ENCODE results near the gene ZNF593OS. TPM values are rescaled to one million over a fixed set of nuclear protein-coding genes. Genes with fewer than 3 reads are reported as not detected.

The ZNF593OS gene
- total RNA-seq, 2 experiments from 2014 or later, result not detected

DNA sequence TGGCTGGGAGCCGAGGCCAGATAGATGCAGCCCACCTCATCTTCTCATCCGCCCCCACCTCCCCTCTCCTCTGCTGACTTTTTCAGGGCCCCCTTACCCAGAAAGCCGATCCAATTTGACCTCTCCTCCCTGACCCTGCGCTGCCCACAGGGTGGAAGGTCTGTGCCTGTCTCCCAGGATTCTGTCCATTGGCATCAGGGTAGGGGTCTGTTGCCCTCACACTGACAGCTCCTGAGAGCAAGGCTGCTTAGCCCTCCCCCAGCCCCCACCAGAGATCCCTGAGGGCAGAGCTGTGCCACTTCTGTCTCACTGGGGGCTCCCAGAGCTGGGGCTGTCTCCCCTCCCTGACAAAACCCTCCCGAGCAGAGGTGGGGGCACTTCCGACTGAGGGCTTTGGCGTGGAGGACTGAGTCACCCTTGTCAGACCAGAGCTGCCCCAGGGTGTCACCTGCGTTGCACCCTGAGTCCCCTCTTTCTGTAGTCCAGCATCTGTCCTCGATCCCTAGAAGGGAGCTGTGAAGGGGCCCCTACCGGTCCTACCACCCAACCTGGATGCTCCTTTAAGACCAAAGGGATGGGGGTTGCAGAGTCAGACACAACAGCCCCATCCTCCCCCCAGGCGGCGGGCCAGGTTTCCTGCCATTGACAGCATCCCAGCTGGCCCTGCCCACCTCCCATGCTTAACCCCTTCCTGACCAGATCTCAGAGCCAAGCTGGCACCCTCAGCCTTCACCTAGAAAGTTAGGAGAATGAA, 15.2 kb downstream of the ZNF593OS start:
- no peak overlapping the region for H3K4me3 Mint-ChIP-seq
- H3K4me1 Mint-ChIP-seq (ENCODE audit: low read depth), result peaks cover 7% of the 10 kb centered on the region
- CTCF ChIA-PET, result interaction anchor here (0.7 to 5.7 kb wide), 8 partner anchors 11 to 261 kb away, joined by 3 to 43 read pairs (median 5); partner anchors contain the start of genes C1orf232 and ZNF593
- no peaks in the 10 kb centered on the region for H3K36me3 Mint-ChIP-seq (ENCODE audit: low read depth)
- peaks cover 33% of the 10 kb centered on the region for H3K27me3 Mint-ChIP-seq (ENCODE audit: low read depth)
- H3K27ac Mint-ChIP-seq, result no peak overlapping the region
- ATAC-seq, result no peak
- no peaks in the 10 kb centered on the region for H3K9me3 Mint-ChIP-seq (ENCODE audit: insufficient read depth)
- no peak for DNase-seq
- POLR2A ChIA-PET, result interaction anchor here (0.8 kb wide), 1 partner anchor 14 kb away, joined by 3 read pairs; no protein-coding TSS in a partner anchor

DNA sequence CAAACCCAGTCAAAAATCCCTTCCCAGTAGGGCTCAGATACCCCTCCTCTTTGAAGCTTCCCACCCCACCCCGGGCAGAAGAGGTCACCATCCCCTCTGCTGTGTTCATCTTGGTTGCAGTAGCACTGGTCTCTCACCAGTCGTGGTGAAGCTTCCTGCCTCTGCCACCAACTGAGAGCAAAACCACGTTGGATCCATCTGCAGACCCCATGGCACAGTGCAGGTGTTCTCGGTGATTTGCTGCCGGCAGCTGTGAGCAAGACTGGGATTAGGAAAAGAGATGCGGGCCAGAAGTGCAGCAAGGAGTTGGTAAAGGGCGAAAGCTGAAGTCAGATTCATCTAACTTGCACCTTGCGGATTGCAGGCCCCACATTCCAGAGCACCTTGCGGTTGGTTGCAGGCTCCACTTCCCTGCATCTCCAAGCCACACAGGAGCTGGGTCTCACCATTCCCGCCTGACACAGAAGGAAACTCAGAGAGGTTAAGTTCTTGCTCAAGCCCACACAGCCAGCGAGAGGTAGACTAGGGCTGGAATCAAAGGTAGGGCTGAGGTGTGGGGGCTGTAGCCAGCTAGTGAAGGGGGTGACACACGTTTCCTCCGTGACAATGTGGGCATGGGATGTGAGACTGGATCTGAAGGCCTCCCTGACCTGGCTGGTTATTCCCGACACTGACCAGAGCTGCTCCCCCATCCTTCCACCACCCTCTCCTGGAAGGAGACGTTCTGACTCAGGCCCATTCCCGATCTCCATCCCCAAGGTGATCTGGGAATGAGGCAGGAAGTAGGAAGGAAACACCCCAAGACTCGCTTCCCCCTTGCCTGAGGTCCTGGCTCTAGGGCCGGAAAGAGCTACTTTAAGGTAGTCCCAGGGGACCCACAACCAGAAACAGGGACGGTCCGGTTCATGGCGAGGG, 16.0 kb downstream of the ZNF593OS start:
- Mint-ChIP-seq H3K4me1 (ENCODE audit: low read depth) (peaks cover 5% of the 10 kb centered on the region), H3K4me3 (no peak overlapping the region), H3K27ac (no peak overlapping the region), H3K36me3 (ENCODE audit: low read depth) (no peaks in the 10 kb centered on the region), H3K27me3 (ENCODE audit: low read depth) (peaks cover 33% of the 10 kb centered on the region), H3K9me3 (ENCODE audit: insufficient read depth) (no peaks in the 10 kb centered on the region)
- no peak for ATAC-seq
- ChIA-PET CTCF (interaction anchor here (0.7 to 5.7 kb wide), 6 partner anchors 11 to 261 kb away, joined by 3 to 43 read pairs (median 7); partner anchors contain the start of genes C1orf232 and ZNF593), POLR2A (no interaction called here)
- DNase-seq, result no peak

DNA sequence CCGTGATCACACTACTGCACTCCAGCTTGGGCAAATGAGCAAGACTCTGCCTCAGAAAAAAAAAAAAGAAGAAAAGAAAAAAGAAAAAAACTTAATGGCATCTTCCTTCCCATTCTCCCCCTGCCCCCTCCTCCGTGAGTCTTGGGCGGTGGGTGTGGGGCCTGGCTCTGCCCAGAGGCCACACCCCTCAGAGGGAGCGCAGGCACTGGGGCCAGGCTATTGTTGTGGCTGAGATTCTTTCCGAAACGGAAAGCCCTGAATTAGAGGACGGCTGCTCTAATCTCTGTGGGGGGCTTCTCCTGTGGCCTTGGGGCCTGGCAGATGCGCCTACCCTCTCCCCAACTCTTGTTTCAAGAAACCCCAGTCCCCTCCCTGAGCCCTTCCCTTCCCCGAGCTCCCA, 16.9 kb downstream of the ZNF593OS start:
- H3K9me3 Mint-ChIP-seq (ENCODE audit: insufficient read depth), result no peaks in the 10 kb centered on the region
- H3K4me1 Mint-ChIP-seq (ENCODE audit: low read depth), result peaks cover 5% of the 10 kb centered on the region
- H3K27me3 Mint-ChIP-seq (ENCODE audit: low read depth), result peaks cover 34% of the 10 kb centered on the region
- ChIA-PET CTCF (interaction anchor here (1.0 to 5.7 kb wide), 4 partner anchors 10 to 57 kb away, joined by 3 to 43 read pairs (median 16); partner anchors contain the start of genes C1orf232 and ZNF593), POLR2A (no interaction called here)
- H3K4me3 Mint-ChIP-seq, result no peak overlapping the region
- no peak for DNase-seq
- ATAC-seq, result no peak
- H3K27ac Mint-ChIP-seq, result no peak overlapping the region
- H3K36me3 Mint-ChIP-seq (ENCODE audit: low read depth), result no peaks in the 10 kb centered on the region

DNA sequence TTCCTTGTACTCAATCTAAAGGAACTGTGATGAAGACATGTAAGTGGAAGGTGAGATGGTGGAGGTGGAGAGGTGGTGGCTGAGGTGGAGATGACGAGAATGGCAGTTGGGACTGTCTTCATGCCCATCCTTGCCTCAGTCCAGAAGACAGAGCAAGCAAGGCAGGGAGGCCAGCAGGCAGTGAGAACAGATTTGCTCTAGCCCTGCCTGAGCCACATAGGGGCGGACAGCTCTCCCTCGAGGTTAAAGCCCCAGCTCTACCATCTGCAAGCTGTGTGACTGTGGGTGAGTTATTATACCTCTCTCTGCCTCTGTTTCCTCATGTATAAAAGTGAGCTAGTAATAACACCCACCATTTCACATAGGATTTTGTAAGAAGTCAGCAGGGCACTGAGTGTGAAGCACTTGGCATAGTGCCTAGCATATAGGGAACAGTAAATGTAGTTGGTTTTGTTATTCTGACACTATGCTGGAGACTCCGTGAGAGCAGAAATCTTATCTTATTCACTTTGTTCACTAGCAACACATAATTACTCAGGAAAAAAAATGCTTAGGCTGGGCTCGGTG, 17.6 kb downstream of the ZNF593OS start:
- ATAC-seq (no peak), DNase-seq (no peak)
- no peaks in the 10 kb centered on the region for H3K9me3 Mint-ChIP-seq (ENCODE audit: insufficient read depth)
- H3K27ac Mint-ChIP-seq, result no peak overlapping the region
- H3K4me3 Mint-ChIP-seq, result no peak overlapping the region
- peaks cover 34% of the 10 kb centered on the region for H3K27me3 Mint-ChIP-seq (ENCODE audit: low read depth)
- H3K36me3 Mint-ChIP-seq (ENCODE audit: low read depth), result no peaks in the 10 kb centered on the region
- CTCF ChIA-PET, result interaction anchor here (1.0 to 5.2 kb wide), 4 partner anchors 9 to 263 kb away, joined by 3 to 43 read pairs (median 4); no protein-coding TSS in a partner anchor
- POLR2A ChIA-PET, result no interaction called here
- peaks cover 5% of the 10 kb centered on the region for H3K4me1 Mint-ChIP-seq (ENCODE audit: low read depth)

DNA sequence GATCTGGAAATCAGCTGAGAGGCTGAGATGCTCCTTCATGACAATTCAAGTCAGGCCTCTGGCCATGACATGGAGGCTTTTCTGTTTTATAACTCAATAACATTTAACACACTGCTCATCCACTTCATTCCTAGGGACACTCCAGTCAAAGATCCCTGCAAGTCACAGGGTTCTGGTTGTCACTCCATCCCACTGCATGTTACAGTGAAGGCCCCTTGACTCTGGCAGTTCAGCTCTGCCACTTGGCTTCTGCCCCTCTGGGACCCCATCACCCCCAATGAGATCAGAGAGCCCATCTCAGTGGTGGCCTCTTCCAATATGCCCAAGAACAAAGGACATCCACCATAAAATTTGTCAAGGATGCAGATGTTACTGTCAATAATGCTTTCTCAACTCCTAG, 22.7 kb downstream of the ZNF593OS start:
- no peak for DNase-seq
- ChIA-PET POLR2A (no interaction called here), CTCF (interaction anchor here (1.0 to 10.6 kb wide), 3 partner anchors 21 to 85 kb away, joined by 3 to 356 read pairs (median 4); partner anchors contain the start of genes CEP85, PDIK1L and ZNF593)
- Mint-ChIP-seq H3K4me1 (ENCODE audit: low read depth) (peaks cover 7% of the 10 kb centered on the region), H3K9me3 (ENCODE audit: insufficient read depth) (no peaks in the 10 kb centered on the region), H3K36me3 (ENCODE audit: low read depth) (no peaks in the 10 kb centered on the region), H3K27ac (no peak overlapping the region), H3K27me3 (ENCODE audit: low read depth) (peaks cover 26% of the 10 kb centered on the region), H3K4me3 (no peak overlapping the region)
- ATAC-seq, result no peak

DNA sequence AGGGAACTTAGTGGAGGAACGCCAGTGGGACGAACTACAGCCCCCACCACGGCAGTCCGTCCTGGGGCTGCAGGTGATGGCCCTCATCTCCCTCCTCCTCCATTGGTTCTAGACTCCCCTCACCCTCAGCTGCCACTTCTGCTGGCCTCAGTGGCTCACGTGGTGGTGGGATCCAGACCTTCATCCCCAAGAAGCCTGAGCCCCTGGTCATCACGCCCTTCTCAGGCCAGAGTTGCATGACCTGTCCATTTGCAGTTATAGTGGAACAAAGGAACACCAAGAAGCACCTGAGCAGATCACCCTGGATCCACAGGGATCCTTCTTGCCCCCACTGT, 25.7 kb downstream of the ZNF593OS start:
- ATAC-seq, result no peak
- ChIA-PET CTCF (interaction anchor here (0.7 to 10.6 kb wide), 18 partner anchors 10 to 326 kb away, joined by 3 to 356 read pairs (median 5); partner anchors contain the start of genes CEP85, HMGN2, PAFAH2 and PDIK1L), POLR2A (interaction anchor here (1.1 to 1.6 kb wide), 3 partner anchors 19 to 34 kb away, joined by 3 to 16 read pairs (median 12); partner anchors contain the start of gene PDIK1L)
- Mint-ChIP-seq H3K4me1 (ENCODE audit: low read depth) (peaks cover 7% of the 10 kb centered on the region), H3K27ac (no peak overlapping the region), H3K36me3 (ENCODE audit: low read depth) (no peaks in the 10 kb centered on the region), H3K27me3 (ENCODE audit: low read depth) (peaks cover 23% of the 10 kb centered on the region), H3K9me3 (ENCODE audit: insufficient read depth) (no peaks in the 10 kb centered on the region), H3K4me3 (no peak overlapping the region)
- DNase-seq, result no peak

DNA sequence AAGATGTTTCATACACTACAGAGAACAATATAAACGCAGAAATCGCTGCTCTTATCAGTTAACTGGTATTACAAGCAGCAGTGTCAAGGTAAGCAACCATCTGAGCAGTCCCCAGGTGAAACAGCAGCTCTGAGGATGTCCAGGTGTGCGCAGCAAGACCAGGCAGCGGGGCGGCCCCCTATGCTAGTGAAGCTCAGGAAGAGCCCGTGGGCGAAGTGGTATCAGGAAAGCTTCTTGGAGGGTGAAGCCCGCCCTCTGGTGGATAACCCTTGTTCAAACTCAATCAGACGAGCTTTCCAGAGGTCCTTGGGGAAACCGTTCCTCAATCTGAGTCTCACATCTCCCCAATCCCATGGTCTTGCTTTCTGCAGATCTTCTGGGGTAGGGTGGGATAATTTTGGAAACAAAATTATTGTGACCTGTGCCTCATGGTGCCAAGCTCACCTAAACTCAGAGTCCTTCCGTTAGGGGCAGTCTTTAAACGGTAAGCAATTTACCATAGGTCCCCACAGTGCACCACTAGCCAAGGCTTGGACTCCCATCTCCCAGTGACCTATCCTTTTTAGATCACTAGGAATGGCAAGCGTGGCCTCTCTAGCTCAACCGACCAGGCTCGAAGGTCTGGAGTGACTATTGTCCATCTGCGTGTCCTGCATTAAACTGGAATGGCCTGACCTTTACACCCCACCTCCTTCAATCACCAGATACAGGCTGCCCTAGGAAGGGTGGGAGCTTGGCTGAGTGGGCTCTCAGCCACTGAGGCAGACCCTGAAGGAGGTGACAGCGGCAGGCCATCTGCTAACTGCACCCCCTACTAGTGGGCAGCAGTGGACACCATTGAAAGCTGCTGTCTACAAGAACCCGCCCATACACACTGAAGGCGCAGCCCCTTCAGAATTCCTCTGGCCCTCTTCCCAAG, 26.3 kb downstream of the ZNF593OS start:
- H3K27me3 Mint-ChIP-seq (ENCODE audit: low read depth), result peaks cover 23% of the 10 kb centered on the region
- no peak overlapping the region for H3K4me3 Mint-ChIP-seq
- DNase-seq (peak; percentile 86), ATAC-seq (peak; percentile 95)
- no peaks in the 10 kb centered on the region for H3K36me3 Mint-ChIP-seq (ENCODE audit: low read depth)
- no peaks in the 10 kb centered on the region for H3K9me3 Mint-ChIP-seq (ENCODE audit: insufficient read depth)
- peaks cover 7% of the 10 kb centered on the region for H3K4me1 Mint-ChIP-seq (ENCODE audit: low read depth)
- ChIA-PET POLR2A (interaction anchor here (1.0 to 1.6 kb wide), 6 partner anchors 19 to 43 kb away, joined by 3 to 16 read pairs (median 4); partner anchors contain the start of gene PDIK1L), CTCF (interaction anchor here (0.7 to 10.6 kb wide), 43 partner anchors 11 to 665 kb away, joined by 3 to 356 read pairs (median 5); partner anchors contain the start of genes CEP85, HMGN2, PAFAH2 and PDIK1L)
- H3K27ac Mint-ChIP-seq, result no peak overlapping the region

DNA sequence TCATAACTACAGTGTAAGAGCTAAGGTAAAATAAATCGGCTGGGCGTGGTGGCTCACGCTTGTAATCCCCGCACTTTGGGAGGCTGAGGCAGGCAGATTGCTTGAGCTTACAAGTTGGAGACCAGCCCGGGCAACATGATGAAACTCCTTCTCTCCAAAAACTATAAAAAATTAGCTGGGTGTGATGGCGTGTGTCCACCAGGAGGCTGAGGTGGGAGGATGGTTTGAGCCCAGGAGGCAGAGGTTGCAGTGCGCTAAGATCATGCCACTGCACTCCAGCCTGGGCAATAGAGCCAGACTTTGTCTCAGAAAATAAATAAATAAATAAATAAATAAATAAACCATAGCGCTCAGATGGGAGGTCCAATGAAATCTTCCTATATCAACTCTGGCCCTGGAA, 29.5 kb downstream of the ZNF593OS start:
- H3K27ac Mint-ChIP-seq, result no peak overlapping the region
- H3K9me3 Mint-ChIP-seq (ENCODE audit: insufficient read depth), result no peaks in the 10 kb centered on the region
- peaks cover 9% of the 10 kb centered on the region for H3K27me3 Mint-ChIP-seq (ENCODE audit: low read depth)
- ChIA-PET POLR2A (interaction anchor here (0.6 to 1.8 kb wide), 3 partner anchors 16 to 31 kb away, joined by 3 to 9 read pairs (median 4); partner anchors contain the start of gene PDIK1L), CTCF (interaction anchor here (1.2 to 10.6 kb wide), 7 partner anchors 17 to 275 kb away, joined by 3 to 356 read pairs (median 19); partner anchors contain the start of genes CEP85 and PDIK1L)
- ATAC-seq, result no peak
- H3K4me1 Mint-ChIP-seq (ENCODE audit: low read depth), result peaks cover 22% of the 10 kb centered on the region
- no peak overlapping the region for H3K4me3 Mint-ChIP-seq
- peak; percentile 18 for DNase-seq
- H3K36me3 Mint-ChIP-seq (ENCODE audit: low read depth), result no peaks in the 10 kb centered on the region

DNA sequence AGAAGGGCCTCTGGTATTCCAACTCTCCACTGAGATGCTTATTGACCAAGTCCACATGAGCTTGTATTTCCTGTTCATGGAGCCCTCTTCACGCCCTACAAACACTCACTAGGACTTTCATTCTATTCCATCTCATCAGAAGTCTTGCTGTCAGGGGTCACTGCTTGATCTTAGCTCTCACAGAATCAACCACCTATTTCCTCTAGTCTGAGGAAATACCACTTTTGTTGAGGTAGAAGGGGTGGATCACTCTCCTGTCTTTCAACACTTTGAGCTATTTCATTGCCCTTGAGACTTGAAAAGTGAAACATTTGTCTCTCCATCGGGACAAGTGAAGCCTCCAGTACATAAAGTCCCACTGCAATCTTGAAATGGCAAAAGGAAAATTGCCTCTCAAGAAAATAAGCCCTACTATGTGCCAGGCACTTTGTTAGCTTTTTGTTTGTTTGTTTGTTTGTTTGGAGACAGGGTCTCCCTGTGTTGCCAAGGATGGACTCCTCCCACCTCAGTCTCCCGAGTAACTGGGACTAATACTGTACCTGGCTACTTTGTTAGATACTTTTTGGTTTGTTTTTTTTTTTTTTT, 32.6 kb downstream of the ZNF593OS start:
- no peaks in the 10 kb centered on the region for H3K36me3 Mint-ChIP-seq (ENCODE audit: low read depth)
- H3K27me3 Mint-ChIP-seq (ENCODE audit: low read depth), result peaks cover 7% of the 10 kb centered on the region
- ATAC-seq (peak; percentile 92), DNase-seq (peak; percentile 38)
- H3K9me3 Mint-ChIP-seq (ENCODE audit: insufficient read depth), result peaks cover 3% of the 10 kb centered on the region
- peak overlapping the region; percentile 40 for H3K4me3 Mint-ChIP-seq
- POLR2A ChIA-PET, result interaction anchor here (0.6 to 3.5 kb wide), 7 partner anchors 9 to 170 kb away, joined by 3 to 52 read pairs (median 3); partner anchors contain the start of genes PDIK1L and ZNF593
- CTCF ChIA-PET, result interaction anchor here (0.6 to 10.4 kb wide), 14 partner anchors 11 to 279 kb away, joined by 3 to 317 read pairs (median 5); partner anchors contain the start of genes CEP85, PDIK1L and ZNF593
- H3K27ac Mint-ChIP-seq, result peak overlapping the region; percentile 77
- peaks cover 15% of the 10 kb centered on the region for H3K4me1 Mint-ChIP-seq (ENCODE audit: low read depth)

DNA sequence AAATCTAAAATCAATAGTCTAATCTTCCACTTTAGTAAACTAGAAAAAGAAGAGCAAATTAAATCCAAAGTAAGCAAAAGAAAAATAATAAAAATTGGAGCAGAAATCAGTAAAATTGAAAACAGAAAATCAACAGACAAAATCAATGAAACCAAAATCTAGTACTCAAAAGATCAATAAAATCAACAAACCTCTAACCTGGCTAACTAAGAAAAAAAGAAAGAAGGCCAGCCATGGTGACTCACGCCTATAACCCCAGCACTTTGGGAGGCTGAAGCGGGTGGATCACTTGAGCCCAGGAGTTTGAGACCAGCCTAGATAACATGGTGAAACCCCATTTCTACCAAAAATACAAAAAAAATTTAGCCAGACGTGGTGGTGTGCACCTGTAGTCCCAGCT, 37.2 kb downstream of the ZNF593OS start:
- H3K4me3 Mint-ChIP-seq, result no peak overlapping the region
- H3K36me3 Mint-ChIP-seq (ENCODE audit: low read depth), result no peaks in the 10 kb centered on the region
- CTCF ChIA-PET, result no interaction called here
- H3K4me1 Mint-ChIP-seq (ENCODE audit: low read depth), result peaks cover 22% of the 10 kb centered on the region
- H3K27ac Mint-ChIP-seq, result no peak overlapping the region
- POLR2A ChIA-PET, result no interaction called here
- peaks cover 3% of the 10 kb centered on the region for H3K9me3 Mint-ChIP-seq (ENCODE audit: insufficient read depth)
- DNase-seq, result no peak
- ATAC-seq, result no peak
- no peaks in the 10 kb centered on the region for H3K27me3 Mint-ChIP-seq (ENCODE audit: low read depth)

Data from activated CD8-positive, alpha-beta T cell treated with anti-CD3 and anti-CD28 coated beads, Interleukin-2, amount 10 ng/mL, durations not matched to agents 7 days and 5 days (primary cell).